ENCODE measurements around the gene GABRG3.
A peak's percentile ranks its signal among the peaks of the same experiment; 100 is the strongest.
"Not testable (repeated sequence)": the region's sequence is repeated elsewhere in the genome, so short reads cannot be mapped to it uniquely, and the experiment has no call there.

GABRG3 gene

GRCh38 chr15:26985050-26985449 lies 14.1 kb downstream of the GABRG3 start:
- DNase-seq (ENCODE audit: low read depth in 1 of 2, low spot score in 1 of 2): no peak

GRCh38 chr15:26996250-26996649 lies 25.3 kb downstream of the GABRG3 start:
- DNase-seq (ENCODE audit: low read depth in 1 of 2, low spot score in 1 of 2): no peak

DNA sequence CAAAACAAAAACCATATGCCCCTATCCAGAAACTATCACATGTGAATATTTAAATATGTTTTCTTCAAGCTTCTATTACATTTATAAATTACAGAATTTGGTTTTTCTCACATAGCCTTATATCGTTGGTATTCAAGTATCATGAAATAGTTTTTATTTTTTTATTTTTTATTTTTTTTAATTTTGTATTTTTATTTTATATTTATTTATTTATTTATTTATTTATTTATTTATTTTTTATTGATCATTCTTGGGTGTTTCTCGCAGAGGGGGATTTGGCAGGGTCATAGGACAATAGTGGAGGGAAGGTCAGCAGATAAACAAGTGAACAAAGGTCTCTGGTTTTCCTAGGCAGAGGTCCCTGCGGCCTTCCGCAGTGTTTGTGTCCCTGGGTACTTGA lies 32.0 kb downstream of the GABRG3 start:
- DNase-seq (ENCODE audit: low read depth in 1 of 2, low spot score in 1 of 2): not testable (repeated sequence)

DNA sequence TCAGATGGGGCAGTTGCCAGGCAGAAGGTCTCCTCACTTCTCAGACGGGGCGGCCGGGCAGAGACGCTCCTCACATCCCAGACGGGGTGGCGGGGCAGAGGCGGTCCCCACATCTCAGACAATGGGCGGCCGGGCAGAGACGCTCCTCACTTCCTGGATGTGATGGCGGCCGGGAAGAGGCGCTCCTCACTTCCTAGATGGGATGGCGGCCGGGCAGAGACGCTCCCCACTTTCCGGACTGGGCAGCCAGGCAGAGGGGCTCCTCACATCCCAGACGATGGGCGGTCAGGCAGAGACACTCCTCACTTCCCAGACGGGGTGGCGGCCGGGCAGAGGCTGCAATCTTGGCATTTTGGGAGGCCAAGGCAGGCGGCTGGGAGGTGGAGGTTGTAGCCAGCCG lies 33.2 kb downstream of the GABRG3 start:
- DNase-seq (ENCODE audit: low read depth in 1 of 2, low spot score in 1 of 2): not testable (repeated sequence)

GRCh38 chr15:27017168-27017809 lies 46.3 kb downstream of the GABRG3 start:
- no peak for DNase-seq (ENCODE audit: low read depth in 1 of 2, low spot score in 1 of 2)

- no peak for DNase-seq (ENCODE audit: low read depth in 1 of 2, low spot score in 1 of 2)
These were observed 48.7 kb downstream of the GABRG3 start for GRCh38 chr15:27019687-27020086.

- DNase-seq (ENCODE audit: low read depth in 1 of 2, low spot score in 1 of 2): no peak
These were observed 54.5 kb downstream of the GABRG3 start for GRCh38 chr15:27025481-27025966.

DNA sequence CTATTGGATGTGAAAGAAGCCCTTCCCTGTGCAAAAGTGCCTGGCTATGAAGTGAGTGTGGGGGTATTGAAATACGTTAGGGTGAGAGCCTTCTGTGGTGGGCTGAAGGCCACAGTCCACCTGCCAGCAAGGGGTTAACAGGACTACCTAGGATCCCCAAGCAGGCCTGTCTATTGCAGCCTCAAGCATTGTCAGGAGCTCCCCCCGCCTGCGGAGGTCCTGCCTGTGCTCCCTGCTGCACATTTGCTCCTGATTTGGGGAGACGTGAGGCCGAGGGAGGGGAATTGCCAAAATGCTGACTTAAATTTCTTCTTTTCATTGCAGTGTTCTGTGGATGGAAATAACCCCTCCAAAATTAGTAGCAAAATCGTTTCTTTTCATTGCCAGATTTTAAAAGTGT lies 56.2 kb downstream of the GABRG3 start:
- no peak for DNase-seq (ENCODE audit: low read depth in 1 of 2, low spot score in 1 of 2)

DNA sequence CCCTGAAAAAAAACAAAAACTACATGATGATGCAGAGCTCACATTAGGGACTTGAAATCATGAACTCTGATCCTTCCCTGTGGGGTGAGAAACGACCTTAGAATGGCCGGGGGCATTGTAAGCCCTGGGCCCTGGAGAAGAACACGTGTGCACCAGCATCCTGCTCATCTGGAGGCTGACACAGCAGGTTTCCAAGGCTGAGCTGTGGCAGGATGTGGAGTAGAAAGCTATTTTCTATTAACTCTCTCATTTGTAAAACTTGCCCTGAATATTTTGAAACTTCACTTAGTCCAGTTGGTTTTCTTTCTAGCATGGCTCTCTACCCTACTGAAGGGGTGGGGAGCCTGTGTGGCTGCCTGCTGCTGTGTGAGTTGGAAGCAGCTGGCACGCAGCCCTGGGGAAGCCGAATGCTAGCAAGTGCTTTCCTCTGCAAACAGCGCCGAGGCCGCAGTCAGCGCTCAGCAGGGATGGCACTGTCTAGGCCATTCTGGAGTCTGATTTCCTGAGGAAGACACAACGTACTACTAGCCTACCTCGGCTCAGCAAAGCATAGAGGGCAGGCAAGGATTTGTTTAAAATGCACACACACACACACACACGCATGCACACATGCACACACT lies 58.0 kb downstream of the GABRG3 start:
- DNase-seq (ENCODE audit: low read depth in 1 of 2, low spot score in 1 of 2): no peak

GRCh38 chr15:27036210-27036609 lies 65.2 kb downstream of the GABRG3 start:
- DNase-seq (ENCODE audit: low read depth in 1 of 2, low spot score in 1 of 2): no peak

DNA sequence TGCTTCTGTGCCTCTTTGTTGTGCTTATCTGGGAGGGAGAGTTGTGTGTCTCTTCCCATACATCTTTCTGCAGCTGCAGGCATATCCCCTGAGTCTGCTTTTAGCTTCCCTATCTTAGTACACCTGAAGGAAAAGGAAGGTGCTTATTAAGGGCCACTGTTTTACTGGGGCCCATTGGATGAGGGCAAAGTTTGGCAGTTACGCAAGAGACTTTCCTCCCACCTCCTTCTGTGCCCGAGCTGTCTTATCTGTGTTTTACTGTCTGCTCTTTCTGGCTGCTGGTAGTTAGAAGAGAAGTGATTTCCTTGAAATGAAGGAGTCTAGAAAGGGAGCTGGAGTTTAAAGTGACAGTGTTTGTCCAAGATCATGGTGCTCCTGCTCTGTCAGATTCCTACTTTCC lies 66.5 kb downstream of the GABRG3 start:
- DNase-seq (ENCODE audit: low read depth in 1 of 2, low spot score in 1 of 2): no peak

DNA sequence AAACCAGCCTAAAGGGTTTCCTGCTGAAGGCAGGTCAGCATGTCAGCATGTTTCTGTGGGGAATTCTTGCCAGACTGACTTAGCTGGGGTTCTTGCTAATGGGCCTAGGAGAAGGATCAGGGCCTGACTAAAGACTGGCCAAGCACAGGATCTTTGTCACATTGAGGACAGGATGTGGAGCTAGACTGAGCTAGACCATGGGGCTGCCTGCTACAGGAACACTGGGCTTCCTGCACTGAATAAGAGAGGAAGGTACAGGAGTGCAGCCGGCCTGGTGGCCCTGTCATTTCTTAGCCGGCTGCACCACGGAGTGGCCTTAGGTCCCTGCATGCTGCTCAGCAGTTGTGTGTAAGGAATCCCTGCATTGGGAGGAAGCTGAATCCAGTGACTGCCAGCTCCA lies 68.2 kb downstream of the GABRG3 start:
- no peak for DNase-seq (ENCODE audit: low read depth in 1 of 2, low spot score in 1 of 2)

DNA sequence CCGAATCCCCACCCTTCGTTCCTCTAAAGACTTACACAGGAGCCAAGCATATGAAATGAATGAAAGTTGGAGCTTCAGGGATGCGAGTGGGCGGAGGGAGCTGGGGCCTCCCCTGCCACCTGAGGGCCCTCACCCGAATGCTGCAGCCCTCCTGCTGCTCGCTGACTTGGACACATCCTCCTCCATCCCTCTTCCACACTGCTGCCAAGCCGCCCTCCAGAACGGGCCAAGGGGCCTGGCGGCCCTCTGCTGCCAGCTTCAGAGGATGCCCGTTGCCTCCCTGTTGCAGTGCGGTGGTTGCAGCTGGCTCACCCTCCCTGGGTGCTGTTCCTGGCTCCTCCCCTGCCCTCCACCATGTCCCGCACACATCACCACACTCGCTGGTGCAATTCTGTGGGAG lies 71.2 kb downstream of the GABRG3 start:
- no peak for DNase-seq (ENCODE audit: low read depth in 1 of 2, low spot score in 1 of 2)

DNA sequence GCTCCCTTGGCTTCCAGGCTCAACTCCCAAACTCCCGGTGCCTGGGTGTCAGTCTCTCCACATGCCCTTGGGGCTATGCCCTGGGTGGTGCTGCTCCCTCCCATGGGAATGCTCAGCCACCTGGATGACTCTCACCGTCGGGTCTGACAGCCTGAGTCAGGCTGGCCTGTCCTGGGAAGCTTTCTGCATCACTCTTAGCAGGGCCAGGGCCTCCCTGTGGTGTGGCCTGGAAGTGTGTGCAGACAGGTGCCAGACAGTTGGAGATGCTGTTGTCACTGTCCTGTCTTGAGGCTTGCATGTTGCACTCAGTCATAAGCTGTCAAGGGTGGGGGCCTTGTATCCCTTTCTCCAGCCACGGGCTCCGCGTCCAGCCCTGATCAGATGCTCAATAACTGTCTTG lies 71.7 kb downstream of the GABRG3 start:
- DNase-seq (ENCODE audit: low read depth in 1 of 2, low spot score in 1 of 2): no peak

DNA sequence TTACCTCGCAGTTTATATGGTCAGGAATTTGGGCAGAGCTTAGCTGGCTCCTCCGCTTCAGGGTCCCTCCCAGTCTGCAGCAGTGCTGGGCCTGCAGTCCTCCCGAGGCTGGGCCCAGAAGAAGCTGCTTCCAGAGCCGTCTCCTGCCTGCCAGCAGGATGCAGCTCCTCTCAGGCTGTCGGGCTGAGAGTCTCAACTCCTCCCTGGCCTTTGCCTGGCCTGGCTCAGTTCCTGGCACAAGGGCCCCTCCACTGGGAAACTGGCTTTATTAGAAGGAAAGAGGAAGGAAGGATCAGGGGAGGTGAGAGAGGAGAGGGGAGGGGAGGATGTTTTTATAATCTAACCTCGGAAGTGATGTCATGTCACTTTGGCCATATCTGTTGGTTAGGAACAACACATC lies 72.8 kb downstream of the GABRG3 start:
- DNase-seq (ENCODE audit: low read depth in 1 of 2, low spot score in 1 of 2): no peak

DNA sequence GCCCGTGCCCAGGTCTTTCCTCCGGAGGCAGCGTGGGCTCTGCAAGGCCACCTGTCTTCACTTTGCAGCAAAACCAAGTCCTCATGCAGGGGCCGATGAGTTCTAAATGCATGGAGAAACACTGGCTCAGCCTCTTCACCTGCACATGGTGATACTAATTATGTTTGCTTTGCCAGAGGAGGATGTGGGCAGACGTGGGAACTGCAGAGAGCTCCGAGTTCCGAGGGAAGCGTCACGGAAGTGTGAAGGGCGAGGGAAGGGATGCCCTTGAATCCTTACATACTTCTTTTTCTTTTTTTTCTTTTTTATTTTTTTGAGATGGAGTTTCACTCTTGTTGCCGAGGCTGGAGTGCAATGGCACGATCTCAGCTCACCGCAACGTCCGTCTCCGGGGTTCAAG lies 74.8 kb downstream of the GABRG3 start:
- DNase-seq (ENCODE audit: low read depth in 1 of 2, low spot score in 1 of 2): no peak

DNA sequence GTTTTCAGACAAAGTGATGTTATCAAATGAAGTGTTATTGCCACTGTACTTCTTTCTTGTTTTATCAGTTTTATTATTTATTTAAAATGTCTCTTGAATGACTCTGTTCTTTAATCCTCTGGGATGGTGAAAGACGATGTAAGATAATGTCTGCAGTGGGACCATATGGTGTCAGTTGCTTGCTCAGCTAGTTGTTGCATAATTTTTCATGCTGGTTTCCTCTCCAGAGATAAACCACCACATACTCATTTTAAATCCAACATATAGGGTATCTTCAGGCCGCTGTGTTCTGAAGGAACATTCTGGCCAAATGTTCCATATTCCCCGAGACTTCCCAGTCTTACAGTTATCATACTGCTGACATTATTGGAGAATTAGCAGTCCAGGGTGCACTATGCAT lies 75.9 kb downstream of the GABRG3 start:
- no peak for DNase-seq (ENCODE audit: low read depth in 1 of 2, low spot score in 1 of 2)

- DNase-seq (ENCODE audit: low read depth in 1 of 2, low spot score in 1 of 2): no peak
These were observed 79.2 kb downstream of the GABRG3 start for GRCh38 chr15:27050163-27050562.

DNA sequence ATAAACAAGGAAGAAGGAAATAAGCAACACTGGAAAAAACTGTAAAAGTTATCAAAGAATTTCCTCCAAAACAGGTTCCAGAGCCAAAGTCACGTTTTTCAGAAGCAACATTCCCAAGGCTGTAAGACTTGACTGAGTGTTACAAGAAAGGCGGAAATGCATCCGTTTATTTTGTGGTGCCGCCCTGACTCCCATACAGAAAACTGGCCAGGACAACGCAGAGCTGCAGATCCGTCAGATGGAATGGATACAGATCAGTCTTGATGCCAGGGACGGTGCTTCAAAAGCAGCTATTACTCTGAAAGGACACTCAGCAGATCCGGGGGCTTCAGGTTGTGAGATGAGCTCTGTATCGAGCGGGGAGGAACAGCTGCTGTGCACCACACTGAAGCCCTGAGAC lies 83.4 kb downstream of the GABRG3 start:
- no peak for DNase-seq (ENCODE audit: low read depth in 1 of 2, low spot score in 1 of 2)

- no peak for DNase-seq (ENCODE audit: low read depth in 1 of 2, low spot score in 1 of 2)
These were observed 87.1 kb downstream of the GABRG3 start for GRCh38 chr15:27057904-27058645.

GRCh38 chr15:27058939-27059338 lies 88.0 kb downstream of the GABRG3 start:
- no peak for DNase-seq (ENCODE audit: low read depth in 1 of 2, low spot score in 1 of 2)

DNA sequence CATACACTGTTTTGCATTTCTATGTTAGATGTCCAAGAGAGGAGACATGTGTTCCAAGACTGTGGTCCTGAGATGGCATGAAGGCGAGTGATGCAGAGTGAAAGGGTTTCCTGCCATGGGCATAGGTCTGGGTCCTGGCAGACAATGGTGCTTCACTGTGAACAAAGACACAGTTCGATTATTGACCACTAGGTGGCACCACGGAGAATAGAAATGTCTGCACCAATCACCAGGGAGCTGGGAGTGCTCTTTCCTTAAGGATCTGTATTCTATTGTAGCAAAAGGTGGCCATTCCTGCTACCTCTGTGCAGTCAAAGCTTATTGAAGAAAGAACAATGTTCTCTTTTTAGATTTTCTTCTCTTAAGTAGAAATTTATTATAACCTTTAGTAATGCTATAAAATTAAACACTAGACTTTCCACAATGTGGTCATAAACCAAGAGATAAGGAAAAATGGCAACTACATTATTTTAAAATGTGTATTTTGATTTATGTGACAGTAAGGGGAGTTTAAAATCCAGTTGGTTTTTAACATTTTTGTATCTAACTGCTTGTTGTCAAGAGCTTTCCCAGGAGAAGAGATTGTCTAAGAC lies 88.7 kb downstream of the GABRG3 start:
- DNase-seq (ENCODE audit: low read depth in 1 of 2, low spot score in 1 of 2): peak in 1 of 2 donors; percentile 4
